Amygdala (tissue), 56 donors: ENCODE measurements around the gene HBM.
"Not testable (repeated sequence)": the region's sequence is repeated elsewhere in the genome, so short reads cannot be mapped to it uniquely, and the experiment has no call there.

ENCODE experiments used
- DNase-seq, 56 donors: peaks; one replicate each; lab custom pipeline; 2025; lab: John Stamatoyannopoulos, UW

Gene HBM

DNA sequence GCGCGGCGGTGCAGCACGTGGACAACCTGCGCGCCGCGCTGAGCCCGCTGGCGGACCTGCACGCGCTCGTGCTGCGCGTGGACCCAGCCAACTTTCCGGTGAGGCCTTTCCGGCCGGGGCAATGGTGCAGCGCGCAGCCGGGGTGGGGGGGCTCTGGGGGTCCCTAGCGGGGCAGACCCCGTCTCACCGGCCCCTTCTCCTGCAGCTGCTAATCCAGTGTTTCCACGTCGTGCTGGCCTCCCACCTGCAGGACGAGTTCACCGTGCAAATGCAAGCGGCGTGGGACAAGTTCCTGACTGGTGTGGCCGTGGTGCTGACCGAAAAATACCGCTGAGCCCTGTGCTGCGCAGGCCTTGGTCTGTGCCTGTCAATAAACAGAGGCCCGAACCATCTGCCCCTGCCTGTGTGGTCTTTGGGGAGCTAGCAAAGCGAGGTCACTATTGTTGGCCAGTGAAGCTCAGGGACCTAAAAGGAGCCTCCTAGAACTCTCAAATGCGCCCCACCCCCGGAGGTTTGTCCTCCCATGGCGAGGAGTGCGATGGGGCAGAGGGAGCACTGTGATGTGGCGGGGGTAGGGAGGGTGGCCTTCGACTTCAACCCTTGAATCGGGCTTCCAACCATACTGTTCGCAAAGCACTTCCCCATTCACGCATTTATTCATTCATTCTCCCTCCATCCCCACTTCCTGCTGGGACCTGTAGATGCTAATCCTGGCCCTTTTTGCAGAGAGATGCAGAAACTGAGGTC is 770 bp downstream of the HBM start:
- DNase-seq, result no peak

DNA sequence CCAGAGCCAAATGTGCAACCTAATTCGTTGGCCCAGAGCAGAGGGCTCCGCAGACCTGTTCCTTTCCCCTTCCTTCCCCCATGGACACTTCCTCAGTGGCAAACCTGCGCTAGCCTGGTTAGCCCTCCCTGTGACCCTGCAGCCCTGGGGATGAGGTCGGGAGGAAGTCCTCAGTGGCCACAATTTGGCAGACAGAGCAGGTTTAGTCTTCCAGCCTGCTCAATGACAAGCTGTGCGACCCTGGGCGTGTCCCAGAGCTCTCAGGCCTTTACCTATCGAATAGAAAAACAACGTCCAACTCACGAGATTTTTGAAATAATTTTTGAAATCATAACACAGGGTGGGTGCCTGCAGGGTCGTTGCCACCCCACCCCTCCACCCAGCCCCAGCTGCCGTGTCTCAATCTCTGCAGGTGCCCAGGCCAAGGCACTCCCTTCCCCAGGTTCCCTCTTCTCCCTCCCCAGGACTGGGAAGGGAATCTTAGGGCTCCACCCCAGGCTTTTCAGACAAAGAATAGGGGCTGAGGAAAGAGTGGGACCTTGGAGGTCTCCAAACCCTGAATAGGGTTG is 1.4 kb downstream of the HBM start:
- no peak for DNase-seq

DNA sequence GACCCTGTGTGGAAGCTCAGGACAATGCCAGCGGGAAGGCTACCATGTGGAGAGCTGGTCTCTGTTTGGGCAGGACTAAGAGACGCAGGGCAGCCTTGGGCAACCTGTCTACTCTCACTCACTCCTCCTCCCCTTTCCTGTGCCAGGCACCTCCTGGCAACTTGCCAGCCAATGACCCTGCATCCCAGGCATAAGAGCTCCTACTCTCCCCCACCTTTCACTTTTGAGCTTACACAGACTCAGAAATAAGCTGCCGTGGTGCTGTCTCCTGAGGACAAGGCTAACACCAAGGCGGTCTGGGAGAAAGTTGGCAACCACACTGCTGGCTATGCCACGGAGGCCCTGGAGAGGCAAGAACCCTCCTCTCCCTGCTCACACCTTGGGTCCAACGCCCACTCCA is 2.6 kb downstream of the HBM start:
- no peak for DNase-seq

DNA sequence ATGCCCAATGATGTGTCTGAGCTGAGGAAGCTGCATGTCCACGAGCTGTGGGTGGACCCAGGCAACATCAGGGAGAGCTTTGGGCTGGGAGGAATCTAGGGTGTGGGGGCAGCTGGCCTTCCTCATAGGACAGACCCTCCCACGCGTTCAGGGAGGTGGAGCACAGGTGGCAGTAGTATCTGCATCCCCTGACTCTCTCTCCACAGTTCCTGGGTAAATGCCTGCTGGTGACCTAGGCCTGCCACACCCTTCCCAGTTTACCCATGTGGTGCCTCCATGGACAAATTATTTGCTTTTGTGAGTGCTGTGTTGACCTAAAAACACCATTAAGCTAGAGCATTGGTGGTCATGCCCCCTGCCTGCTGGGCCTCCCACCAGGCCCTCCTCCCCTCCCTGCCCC is 3.2 kb downstream of the HBM start:
- DNase-seq, result no peak

DNA sequence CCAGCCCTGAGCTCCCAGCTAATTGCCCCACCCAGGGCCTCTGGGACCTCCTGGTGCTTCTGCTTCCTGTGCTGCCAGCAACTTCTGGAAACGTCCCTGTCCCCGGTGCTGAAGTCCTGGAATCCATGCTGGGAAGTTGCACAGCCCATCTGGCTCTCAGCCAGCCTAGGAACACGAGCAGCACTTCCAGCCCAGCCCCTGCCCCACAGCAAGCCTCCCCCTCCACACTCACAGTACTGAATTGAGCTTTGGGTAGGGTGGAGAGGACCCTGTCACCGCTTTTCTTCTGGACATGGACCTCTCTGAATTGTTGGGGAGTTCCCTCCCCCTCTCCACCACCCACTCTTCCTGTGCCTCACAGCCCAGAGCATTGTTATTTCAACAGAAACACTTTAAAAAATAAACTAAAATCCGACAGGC is 4.3 kb downstream of the HBM start:
- DNase-seq, result not testable (repeated sequence)

DNA sequence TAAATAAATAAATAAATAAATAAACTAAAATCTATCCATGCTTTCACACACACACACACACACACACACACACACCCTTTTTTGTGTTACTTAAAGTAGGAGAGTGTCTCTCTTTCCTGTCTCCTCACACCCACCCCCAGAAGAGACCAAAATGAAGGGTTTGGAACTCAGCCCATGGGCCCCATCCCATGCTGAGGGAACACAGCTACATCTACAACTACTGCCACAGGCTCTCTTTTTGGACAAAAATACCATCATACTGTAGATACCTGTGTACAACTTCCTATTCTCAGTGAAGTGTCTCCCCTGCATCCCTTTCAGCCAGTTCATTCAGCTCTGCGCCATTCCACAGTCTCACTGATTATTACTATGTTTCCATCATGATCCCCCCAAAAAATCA is 5.0 kb downstream of the HBM start:
- DNase-seq, result no peak

DNA sequence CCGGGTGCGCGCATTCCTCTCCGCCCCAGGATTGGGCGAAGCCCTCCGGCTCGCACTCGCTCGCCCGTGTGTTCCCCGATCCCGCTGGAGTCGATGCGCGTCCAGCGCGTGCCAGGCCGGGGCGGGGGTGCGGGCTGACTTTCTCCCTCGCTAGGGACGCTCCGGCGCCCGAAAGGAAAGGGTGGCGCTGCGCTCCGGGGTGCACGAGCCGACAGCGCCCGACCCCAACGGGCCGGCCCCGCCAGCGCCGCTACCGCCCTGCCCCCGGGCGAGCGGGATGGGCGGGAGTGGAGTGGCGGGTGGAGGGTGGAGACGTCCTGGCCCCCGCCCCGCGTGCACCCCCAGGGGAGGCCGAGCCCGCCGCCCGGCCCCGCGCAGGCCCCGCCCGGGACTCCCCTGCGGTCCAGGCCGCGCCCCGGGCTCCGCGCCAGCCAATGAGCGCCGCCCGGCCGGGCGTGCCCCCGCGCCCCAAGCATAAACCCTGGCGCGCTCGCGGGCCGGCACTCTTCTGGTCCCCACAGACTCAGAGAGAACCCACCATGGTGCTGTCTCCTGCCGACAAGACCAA is 6.7 kb downstream of the HBM start, which contains the start of gene HBA2:
Gene HBA2, plus strand, starts transcription at position 503 of the 568 bp plus-strand sequence. Its CDS starts 37 bp downstream, at position 540.
- DNase-seq, result not testable (repeated sequence)

DNA sequence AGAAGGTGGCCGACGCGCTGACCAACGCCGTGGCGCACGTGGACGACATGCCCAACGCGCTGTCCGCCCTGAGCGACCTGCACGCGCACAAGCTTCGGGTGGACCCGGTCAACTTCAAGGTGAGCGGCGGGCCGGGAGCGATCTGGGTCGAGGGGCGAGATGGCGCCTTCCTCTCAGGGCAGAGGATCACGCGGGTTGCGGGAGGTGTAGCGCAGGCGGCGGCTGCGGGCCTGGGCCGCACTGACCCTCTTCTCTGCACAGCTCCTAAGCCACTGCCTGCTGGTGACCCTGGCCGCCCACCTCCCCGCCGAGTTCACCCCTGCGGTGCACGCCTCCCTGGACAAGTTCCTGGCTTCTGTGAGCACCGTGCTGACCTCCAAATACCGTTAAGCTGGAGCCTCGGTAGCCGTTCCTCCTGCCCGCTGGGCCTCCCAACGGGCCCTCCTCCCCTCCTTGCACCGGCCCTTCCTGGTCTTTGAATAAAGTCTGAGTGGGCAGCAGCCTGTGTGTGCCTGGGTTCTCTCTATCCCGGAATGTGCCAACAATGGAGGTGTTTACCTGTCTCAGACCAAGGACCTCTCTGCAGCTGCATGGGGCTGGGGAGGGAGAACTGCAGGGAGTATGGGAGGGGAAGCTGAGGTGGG is 7.6 kb downstream of the HBM start:
- not testable (repeated sequence) for DNase-seq

DNA sequence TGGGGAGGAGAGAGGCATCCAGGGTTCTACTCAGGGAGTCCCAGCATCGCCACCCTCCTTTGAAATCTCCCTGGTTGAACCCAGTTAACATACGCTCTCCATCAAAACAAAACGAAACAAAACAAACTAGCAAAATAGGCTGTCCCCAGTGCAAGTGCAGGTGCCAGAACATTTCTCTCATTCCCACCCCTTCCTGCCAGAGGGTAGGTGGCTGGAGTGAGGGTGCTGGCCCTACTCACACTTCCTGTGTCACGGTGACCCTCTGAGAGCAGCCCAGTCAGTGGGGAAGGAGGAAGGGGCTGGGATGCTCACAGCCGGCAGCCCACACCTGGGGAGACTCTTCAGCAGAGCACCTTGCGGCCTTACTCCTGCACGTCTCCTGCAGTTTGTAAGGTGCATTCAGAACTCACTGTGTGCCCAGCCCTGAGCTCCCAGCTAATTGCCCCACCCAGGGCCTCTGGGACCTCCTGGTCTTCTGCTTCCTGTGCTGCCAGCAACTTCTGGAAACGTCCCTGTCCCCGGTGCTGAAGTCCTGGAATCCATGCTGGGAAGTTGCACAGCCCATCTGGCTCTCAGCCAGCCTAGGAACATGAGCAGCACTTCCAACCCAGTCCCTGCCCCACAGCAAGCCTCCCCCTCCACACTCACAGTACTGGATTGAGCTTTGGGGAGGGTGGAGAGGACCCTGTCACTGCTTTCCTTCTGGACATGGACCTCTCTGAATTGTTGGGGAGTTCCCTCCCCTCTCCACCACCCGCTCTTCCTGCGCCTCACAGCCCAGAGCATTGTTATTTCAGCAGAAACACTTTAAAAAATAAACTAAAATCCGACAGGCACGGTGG is 8.4 kb downstream of the HBM start:
- not testable (repeated sequence) for DNase-seq

DNA sequence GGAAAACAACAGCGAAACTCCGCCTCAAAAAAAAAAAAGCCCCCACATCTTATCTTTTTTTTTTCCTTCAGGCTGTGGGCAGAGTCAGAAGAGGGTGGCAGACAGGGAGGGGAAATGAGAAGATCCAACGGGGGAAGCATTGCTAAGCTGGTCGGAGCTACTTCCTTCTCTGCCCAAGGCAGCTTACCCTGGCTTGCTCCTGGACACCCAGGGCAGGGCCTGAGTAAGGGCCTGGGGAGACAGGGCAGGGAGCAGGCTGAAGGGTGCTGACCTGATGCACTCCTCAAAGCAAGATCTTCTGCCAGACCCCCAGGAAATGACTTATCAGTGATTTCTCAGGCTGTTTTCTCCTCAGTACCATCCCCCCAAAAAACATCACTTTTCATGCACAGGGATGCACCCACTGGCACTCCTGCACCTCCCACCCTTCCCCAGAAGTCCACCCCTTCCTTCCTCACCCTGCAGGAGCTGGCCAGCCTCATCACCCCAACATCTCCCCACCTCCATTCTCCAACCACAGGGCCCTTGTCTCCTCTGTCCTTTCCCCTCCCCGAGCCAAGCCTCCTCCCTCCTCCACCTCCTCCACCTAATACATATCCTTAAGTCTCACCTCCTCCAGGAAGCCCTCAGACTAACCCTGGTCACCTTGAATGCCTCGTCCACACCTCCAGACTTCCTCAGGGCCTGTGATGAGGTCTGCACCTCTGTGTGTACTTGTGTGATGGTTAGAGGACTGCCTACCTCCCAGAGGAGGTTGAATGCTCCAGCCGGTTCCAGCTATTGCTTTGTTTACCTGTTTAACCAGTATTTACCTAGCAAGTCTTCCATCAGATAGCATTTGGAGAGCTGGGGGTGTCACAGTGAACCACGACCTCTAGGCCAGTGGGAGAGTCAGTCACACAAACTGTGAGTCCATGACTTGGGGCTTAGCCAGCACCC is 9.5 kb downstream of the HBM start:
- DNase-seq, result no peak

DNA sequence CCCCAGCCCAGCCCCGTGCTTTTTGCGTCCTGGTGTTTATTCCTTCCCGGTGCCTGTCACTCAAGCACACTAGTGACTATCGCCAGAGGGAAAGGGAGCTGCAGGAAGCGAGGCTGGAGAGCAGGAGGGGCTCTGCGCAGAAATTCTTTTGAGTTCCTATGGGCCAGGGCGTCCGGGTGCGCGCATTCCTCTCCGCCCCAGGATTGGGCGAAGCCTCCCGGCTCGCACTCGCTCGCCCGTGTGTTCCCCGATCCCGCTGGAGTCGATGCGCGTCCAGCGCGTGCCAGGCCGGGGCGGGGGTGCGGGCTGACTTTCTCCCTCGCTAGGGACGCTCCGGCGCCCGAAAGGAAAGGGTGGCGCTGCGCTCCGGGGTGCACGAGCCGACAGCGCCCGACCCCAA is 10.2 kb downstream of the HBM start:
- not testable (repeated sequence) for DNase-seq

DNA sequence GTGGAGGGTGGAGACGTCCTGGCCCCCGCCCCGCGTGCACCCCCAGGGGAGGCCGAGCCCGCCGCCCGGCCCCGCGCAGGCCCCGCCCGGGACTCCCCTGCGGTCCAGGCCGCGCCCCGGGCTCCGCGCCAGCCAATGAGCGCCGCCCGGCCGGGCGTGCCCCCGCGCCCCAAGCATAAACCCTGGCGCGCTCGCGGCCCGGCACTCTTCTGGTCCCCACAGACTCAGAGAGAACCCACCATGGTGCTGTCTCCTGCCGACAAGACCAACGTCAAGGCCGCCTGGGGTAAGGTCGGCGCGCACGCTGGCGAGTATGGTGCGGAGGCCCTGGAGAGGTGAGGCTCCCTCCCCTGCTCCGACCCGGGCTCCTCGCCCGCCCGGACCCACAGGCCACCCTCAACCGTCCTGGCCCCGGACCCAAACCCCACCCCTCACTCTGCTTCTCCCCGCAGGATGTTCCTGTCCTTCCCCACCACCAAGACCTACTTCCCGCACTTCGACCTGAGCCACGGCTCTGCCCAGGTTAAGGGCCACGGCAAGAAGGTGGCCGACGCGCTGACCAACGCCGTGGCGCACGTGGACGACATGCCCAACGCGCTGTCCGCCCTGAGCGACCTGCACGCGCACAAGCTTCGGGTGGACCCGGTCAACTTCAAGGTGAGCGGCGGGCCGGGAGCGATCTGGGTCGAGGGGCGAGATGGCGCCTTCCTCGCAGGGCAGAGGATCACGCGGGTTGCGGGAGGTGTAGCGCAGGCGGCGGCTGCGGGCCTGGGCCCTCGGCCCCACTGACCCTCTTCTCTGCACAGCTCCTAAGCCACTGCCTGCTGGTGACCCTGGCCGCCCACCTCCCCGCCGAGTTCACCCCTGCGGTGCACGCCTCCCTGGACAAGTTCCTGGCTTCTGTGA is 11.0 kb downstream of the HBM start, which contains the start of gene HBA1:
Gene HBA1, plus strand, starts transcription at position 204 of the 906 bp plus-strand sequence. Its CDS starts 37 bp downstream, at position 241.
- not testable (repeated sequence) for DNase-seq

DNA sequence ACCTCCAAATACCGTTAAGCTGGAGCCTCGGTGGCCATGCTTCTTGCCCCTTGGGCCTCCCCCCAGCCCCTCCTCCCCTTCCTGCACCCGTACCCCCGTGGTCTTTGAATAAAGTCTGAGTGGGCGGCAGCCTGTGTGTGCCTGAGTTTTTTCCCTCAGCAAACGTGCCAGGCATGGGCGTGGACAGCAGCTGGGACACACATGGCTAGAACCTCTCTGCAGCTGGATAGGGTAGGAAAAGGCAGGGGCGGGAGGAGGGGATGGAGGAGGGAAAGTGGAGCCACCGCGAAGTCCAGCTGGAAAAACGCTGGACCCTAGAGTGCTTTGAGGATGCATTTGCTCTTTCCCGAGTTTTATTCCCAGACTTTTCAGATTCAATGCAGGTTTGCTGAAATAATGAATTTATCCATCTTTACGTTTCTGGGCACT is 11.6 kb downstream of the HBM start:
- DNase-seq, result no peak

DNA sequence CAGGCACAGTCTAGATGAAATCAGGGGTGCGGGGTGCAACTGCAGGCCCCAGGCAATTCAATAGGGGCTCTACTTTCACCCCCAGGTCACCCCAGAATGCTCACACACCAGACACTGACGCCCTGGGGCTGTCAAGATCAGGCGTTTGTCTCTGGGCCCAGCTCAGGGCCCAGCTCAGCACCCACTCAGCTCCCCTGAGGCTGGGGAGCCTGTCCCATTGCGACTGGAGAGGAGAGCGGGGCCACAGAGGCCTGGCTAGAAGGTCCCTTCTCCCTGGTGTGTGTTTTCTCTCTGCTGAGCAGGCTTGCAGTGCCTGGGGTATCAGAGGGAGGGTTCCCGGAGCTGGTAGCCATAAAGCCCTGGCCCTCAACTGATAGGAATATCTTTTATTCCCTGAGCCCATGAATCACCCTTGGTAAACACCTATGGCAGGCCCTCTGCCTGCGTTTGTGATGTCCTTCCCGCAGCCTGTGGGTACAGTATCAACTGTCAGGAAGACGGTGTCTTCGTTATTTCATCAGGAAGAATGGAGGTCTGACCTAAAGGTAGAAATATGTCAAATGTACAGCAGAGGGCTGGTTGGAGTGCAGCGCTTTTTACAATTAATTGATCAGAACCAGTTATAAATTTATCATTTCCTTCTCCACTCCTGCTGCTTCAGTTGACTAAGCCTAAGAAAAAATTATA is 12.3 kb downstream of the HBM start:
- DNase-seq, result no peak

DNA sequence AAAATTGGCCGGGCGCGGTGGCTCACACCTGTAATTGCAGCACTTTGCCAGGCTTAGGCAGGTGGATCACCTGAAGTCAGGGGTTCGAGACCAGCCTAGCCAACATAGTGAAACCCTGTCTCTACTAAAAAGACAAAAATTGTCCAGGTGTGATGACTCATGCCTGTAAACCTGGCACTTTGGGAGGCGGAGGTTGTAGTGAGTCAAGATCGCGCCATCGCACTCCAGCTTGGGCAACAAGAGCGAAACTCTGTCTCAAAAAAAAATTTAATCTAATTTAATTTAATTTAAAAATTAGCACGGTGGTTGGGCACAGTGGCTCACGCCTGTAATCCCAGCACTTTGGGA is 12.9 kb downstream of the HBM start:
- no peak for DNase-seq

DNA sequence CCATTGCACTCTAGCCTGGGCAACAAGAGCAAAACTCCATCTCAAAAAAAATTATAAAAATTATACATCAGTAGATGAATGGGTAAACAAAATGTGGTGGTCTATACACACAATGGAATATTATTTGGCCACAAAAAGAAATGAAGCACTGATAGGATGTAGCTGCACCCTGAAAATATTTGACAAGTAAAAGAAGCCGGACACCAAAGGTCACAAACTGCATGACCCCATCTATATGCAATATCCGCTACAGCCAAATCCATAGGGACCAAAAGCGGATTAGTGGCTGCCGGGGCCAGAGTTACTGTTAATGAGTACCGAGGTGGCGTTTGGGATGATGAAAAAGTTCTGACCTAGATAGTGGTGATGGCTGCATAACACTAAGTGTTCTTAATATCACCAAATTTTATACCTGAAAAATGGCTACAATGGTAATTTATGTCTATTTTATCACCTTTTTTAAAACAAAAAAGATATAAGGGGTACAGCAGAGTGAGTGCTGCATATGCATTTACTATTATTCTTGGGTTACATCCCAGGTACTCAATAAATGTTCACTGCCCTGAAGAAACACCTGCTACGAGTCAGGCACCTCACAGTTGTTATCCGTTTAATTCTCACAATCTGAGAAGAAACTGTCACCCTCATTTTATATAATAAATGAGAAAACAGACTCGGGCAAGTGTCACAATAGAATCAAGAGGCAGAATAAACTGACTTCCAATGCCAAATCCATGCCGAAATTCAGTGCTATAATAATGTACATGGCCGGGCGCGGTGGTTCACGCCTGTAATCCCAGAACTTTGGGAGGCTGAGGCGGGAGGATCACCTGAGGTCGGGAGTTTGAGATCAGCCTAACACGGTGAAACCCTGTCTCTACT is 13.7 kb downstream of the HBM start:
- no peak for DNase-seq
